ENCODE results near the gene GAPDHS.
A peak's percentile ranks its signal among the peaks of the same experiment; 100 is the strongest.

GAPDHS gene

GRCh38 chr19:35578707-35579106, 45.5 kb downstream of the GAPDHS start:
- peaks cover 27% of the 10 kb centered on the region for H3K9me3 Mint-ChIP-seq

GRCh38 chr19:35582760-35583159, 49.5 kb downstream of the GAPDHS start:
- Mint-ChIP-seq H3K27me3 (ENCODE audit: low read depth) (peaks cover 10% of the 10 kb centered on the region), H3K27ac (no peak overlapping the region), H3K4me3 (no peak overlapping the region), H3K4me1 (no peaks in the 10 kb centered on the region), H3K9me3 (peaks cover 1% of the 10 kb centered on the region), H3K36me3 (ENCODE audit: low read depth) (no peaks in the 10 kb centered on the region)
- TF ChIP-seq CTCF (IDR thresholded peaks at IDR 0.05; ENCODE audit: unreplicated experiment in 3 of 3): no peak

More at GRCh38 chr19:35578707-35579106, 45.5 kb downstream of the GAPDHS start:
- Mint-ChIP-seq H3K36me3 (ENCODE audit: low read depth) (peaks cover 4% of the 10 kb centered on the region), H3K27me3 (ENCODE audit: low read depth) (peaks cover 11% of the 10 kb centered on the region), H3K4me1 (no peaks in the 10 kb centered on the region), H3K4me3 (no peak overlapping the region), H3K27ac (no peak overlapping the region)
- TF ChIP-seq CTCF (IDR thresholded peaks at IDR 0.05; ENCODE audit: unreplicated experiment in 3 of 3): no peak

- Mint-ChIP-seq H3K36me3 (ENCODE audit: low read depth) (no peaks in the 10 kb centered on the region), H3K4me3 (no peak within 1 kb of the TSS), H3K27ac (no peak within 1 kb of the TSS), H3K4me1 (no peaks in the 10 kb centered on the region), H3K27me3 (ENCODE audit: low read depth) (peaks cover 10% of the 10 kb centered on the region), H3K9me3 (no peaks in the 10 kb centered on the region)
- no peak for TF ChIP-seq CTCF (IDR thresholded peaks at IDR 0.05; ENCODE audit: unreplicated experiment in 3 of 3)
Observed at GRCh38 chr19:35585848-35586247, 52.6 kb downstream of the GAPDHS start, which contains the start of gene PMIS2. TSS of gene PMIS2 (plus strand) at chr19:35586173. CDS start at chr19:35586260, 87 bp downstream.

GRCh38 chr19:35587321-35587720, 54.1 kb downstream of the GAPDHS start:
- no peaks in the 10 kb centered on the region for H3K36me3 Mint-ChIP-seq (ENCODE audit: low read depth)
- no peaks in the 10 kb centered on the region for H3K4me1 Mint-ChIP-seq
- no peak overlapping the region for H3K4me3 Mint-ChIP-seq
- TF ChIP-seq CTCF (IDR thresholded peaks at IDR 0.05; ENCODE audit: unreplicated experiment in 3 of 3): no peak
- no peaks in the 10 kb centered on the region for H3K9me3 Mint-ChIP-seq
- H3K27ac Mint-ChIP-seq: no peak overlapping the region
- H3K27me3 Mint-ChIP-seq (ENCODE audit: low read depth): peaks cover 13% of the 10 kb centered on the region

- TF ChIP-seq CTCF (IDR thresholded peaks at IDR 0.05; ENCODE audit: unreplicated experiment in 3 of 3): no peak
- Mint-ChIP-seq H3K27ac (no peak overlapping the region), H3K36me3 (ENCODE audit: low read depth) (no peaks in the 10 kb centered on the region), H3K9me3 (no peaks in the 10 kb centered on the region), H3K4me3 (no peak overlapping the region), H3K27me3 (ENCODE audit: low read depth) (peaks cover 11% of the 10 kb centered on the region), H3K4me1 (no peaks in the 10 kb centered on the region)
Observed at GRCh38 chr19:35590875-35591274, 57.6 kb downstream of the GAPDHS start.

GRCh38 chr19:35592226-35592625, 59.0 kb downstream of the GAPDHS start:
- Mint-ChIP-seq H3K27me3 (ENCODE audit: low read depth) (peaks cover 10% of the 10 kb centered on the region), H3K36me3 (ENCODE audit: low read depth) (no peaks in the 10 kb centered on the region), H3K4me3 (no peak overlapping the region), H3K27ac (peak overlapping the region in 2 of 3 experiments; percentile 25 to 57), H3K4me1 (no peaks in the 10 kb centered on the region), H3K9me3 (no peaks in the 10 kb centered on the region)
- peak; percentile 49 to 54 (median 54) for TF ChIP-seq CTCF (IDR thresholded peaks at IDR 0.05; ENCODE audit: unreplicated experiment in 3 of 3)
